Inflammatory macrophage treated with lipopolysaccharide for 4 hours (primary cell): ENCODE measurements around the gene FAM124B.

Experiments
- DNase-seq: peaks from one replicate; pipeline ENCODE4 v3.0.0-alpha.2; 2020

Gene FAM124B, protein sequence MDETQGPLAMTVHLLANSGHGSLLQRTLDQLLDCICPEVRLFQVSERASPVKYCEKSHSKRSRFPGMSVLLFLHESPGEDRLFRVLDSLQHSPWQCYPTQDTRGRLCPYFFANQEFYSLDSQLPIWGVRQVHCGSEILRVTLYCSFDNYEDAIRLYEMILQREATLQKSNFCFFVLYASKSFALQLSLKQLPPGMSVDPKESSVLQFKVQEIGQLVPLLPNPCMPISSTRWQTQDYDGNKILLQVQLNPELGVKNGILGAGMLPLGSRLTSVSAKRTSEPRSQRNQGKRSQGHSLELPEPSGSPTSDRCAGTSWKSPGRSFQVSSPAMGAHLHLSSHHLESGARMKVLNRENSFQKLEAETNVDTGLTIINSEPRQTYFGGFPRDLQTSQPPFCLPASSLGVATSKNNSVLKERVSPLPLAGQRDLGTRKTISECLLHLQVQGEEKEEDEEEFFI

DNA sequence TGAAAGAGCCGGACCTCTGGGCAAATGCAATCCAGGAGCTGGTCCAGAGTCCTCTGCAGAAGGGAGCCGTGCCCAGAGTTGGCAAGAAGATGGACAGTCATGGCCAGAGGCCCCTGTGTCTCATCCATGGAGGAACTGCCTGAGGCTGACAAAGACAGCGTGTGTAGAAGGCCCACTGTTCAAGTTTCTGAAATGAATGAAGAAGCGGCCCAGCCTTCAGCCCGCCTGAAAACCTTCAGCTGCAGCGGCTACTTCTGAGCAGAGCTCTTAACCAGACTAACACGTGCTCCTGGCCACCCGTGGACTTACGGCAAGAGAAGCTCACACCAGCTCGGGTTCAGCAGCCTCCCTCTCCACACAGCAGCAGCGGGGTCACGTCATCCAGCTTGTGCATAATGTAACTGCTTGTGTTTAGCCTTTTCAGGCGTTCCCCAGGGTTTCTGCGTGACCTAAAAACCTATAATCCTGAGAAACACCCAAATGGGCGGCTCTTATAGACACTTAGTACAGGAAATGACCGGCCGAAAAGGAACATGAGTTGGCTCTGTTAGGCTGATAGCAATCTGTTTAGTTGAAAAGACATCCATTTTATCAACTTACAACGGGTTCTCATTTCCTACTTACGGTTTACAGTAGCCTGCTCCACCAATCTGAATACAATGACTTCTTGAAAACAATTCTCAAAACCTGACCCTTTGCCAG, at the start of gene FAM124B:
Gene FAM124B, minus strand, starts transcription at position 467 of the 702 bp plus-strand sequence. Its CDS starts 339 bp downstream, at position 128.
- DNase-seq: peak; percentile 75

DNA sequence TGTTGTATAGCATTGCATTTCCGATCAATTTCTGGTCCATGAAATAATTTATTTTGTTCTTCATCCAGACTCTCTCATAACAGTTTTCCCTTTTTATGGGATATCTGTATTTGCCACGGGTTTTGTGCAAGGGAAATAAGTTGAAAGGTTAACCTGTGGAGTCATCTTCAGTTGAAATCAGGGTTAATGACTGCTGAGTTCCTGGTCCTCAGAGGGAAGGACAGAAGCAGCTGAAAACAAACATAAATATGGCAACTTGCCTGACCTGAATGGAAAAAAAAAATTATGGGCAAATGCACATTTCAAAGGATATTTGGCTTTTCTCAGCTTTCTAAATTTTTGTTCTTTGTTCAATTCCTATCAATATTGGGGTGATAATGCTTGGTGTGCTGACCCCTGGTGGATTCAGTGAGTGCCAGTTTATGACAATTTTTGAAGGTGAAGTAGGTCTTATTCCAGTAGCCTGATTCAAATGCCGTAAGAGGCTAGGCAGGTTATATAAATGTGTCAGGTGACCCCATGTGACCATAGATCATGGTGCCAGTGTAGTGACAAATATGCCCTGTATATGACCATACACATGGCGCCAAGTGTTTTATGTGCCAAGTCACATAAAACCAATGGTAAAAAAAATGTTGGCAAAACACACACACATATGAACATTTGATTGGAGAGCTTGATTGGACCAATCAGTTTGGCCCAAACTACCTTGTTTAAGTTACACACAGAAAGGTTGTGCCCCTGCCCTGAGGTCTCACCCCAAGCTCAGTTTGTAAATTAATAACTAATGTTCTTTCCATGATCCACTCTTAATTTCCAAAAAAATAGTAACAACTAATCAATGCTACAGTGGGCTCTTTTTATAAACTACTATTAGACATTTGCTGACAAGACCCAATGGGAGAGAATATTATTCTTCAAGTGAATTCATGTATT, 47.6 kb upstream of the FAM124B start:
- peak; percentile 16 for DNase-seq

DNA sequence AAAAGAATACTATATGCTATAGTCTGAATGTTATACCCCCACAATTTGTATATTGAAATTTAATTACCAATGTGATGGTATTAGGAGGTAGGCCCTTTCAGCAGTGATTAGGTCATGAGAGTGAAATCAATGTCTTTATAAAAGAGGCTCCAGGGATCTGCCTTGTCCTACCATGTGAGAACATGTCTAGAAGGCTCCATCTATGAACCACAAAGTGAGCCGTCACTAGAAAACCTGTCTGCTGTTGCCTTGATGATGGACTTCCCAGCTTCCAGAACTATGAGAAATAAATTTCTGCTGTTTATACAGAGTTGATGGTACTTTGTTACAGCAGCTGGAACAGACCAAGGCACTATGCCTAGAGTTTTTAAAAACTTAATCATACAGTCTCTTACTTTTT, 46.3 kb upstream of the FAM124B start:
- DNase-seq: no peak

DNA sequence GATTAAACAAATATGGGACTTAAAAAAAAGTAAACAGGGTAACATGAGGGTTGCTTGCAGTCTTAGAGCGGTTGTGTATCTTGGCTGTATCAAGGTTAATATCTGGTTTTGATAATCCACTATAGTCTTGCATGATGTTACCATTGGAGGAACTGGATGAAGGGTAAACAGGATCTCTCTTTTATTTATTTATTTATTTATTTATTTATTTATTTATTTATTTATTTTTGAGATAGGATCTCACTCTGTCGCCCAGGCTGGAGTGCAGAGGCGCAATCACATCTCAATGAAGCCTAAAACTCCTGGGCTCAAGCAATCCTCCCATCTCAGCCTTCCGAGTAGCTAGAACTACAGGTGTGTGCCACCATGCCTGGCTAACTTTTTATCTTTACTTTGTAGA, 42.9 kb upstream of the FAM124B start:
- DNase-seq: no peak

GRCh38 chr2:224444021-224444420, 42.1 kb upstream of the FAM124B start:
- peak; percentile 10 for DNase-seq

GRCh38 chr2:224442071-224442967, 40.4 kb upstream of the FAM124B start:
- DNase-seq: peak; percentile 11

- peak; percentile 52 for DNase-seq
Measured at GRCh38 chr2:224440988-224441387, 39.1 kb upstream of the FAM124B start.

DNA sequence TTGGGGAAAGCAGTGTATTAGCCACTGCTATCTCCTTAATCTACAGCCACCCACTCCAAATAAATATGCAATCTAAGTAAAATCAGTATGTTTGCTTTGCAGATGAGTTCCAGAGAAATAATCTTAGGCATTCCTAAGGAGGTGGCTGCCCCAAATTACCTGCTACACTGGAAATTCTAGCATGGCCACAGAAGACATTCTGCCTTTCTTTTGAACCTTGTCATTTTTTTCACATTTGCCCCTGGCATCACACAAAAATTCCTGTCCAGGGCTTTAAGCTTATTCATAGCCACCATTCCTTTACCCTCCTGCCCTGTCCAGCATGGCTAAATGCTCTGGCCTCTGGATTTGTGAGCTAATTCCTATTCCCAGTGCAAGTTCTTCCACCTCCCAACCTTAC, 36.8 kb upstream of the FAM124B start:
- no peak for DNase-seq

- no peak for DNase-seq
Measured at GRCh38 chr2:224436634-224437033, 34.7 kb upstream of the FAM124B start.

DNA sequence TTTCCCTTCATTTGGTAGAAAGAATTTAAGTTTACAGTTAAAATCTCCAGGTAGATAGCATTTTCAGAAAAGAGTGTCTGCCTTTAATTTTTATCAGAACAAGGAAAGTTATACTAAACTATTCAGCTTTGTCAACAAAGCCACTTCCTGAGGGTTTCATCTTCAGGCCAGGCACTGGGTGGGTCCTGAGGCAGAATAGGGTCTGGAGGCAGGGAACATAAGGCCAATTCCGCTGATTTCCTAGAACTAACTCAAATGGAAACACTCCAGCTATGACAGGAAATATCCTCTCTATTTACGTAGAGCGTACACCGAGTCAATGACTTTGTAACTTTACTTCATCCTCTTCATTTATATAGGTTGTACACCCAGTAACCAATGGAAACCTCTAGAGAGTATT, 32.7 kb upstream of the FAM124B start:
- no peak for DNase-seq

DNA sequence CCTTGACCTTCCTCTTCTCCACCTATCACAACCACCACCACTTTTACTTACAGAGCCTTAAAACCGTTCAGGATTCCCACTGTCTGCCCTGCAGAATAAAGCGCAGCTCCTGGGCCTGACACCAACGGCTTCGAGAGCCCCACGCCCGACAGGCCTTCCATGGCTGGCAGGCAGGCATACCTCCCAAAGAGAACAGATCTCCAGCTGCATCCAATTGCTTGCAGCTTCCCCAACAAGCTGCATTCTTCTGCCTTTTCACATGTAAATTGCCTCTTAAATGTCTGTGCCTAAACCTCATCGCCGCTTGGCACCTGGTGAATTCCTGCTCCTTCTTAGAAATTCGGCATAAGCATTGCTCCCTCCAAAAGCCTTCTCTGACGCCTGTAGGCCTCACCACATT, 31.5 kb upstream of the FAM124B start:
- DNase-seq: no peak

DNA sequence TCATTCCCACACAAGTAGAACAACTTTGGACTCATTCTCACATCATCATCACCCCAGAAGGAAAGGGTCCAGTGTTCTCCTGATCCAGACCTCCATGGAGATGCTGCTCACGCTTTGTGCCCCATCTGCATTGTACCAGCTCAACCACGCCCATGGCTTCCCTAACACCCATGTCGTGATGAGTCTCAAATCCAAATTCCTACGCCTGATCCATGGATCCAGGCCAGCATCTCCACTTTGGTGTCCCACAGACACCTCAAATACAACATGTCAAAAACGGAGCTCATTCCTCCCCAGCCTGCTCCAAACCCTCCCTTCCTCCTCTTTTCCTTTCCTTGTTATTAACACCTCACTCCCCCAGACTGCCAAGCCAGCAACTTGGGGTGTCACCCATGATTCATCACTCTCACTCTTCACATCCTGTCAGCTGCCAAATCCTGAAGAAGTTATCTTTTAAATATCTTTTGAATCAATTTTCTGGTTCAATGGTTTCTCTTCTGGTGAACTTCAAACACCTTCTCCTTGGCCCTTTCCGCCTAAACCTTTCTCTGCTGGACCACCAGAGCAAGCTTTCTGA, 30.2 kb upstream of the FAM124B start:
- DNase-seq: no peak

DNA sequence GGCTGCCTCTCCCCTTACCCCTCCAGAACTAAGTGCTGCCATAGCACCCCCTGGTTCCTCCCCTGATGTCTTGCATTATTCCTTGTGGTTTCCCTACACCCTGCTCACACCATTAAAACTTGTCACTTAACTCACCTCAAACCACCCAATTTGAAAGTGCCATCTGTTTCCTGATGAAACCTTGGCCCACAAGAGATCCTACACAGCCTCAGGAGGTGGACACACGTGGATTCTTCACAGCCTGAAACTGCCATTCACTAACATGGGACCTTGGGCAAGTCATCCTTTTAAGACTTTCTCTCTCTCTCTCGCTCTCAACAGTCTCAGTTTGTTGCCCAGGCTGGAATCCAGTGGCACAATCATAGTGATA, 27.5 kb upstream of the FAM124B start:
- no peak for DNase-seq

GRCh38 chr2:224428787-224429440, 27.0 kb upstream of the FAM124B start:
- DNase-seq: no peak

DNA sequence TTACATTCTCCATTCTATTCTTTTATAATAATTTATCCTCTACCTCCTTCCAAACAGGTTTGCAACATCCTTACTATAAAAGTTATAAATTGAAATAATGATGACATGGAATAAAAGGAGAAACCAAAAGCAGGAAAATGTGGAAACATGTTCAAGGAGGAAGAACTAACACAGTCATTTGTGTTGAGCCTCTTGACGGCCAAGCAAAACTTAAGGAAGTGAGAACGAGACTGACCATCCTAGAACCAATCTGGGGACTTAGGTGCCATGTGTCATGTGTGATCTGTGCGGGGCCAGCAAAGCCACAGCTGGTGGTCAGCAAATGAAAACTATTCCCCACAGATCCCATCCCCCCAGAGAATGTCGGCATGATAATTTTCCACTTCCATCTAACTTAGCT, 25.6 kb upstream of the FAM124B start:
- peak; percentile 44 for DNase-seq

DNA sequence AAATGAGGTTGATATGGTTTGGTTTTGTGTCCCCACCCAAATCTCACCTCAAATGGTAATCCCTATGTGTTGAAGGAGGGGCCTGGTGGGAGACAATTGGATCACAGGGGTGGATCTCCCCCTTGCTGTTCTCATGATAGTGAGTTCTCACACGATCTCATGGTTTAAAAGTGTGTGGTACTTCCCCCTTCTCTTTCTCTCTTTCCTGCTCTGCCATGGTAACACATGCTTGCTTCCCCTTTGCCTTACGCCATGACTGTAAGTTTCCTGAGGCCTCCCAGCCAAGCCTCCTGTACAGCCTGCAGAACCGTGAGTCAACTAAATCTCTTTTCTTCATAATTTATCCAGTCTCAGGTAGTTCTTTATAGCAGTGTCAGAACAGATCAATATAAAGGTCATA, 24.7 kb upstream of the FAM124B start:
- DNase-seq: no peak

GRCh38 chr2:224421065-224421464, 19.2 kb upstream of the FAM124B start:
- no peak for DNase-seq

GRCh38 chr2:224417947-224418346, 16.0 kb upstream of the FAM124B start:
- DNase-seq: no peak

DNA sequence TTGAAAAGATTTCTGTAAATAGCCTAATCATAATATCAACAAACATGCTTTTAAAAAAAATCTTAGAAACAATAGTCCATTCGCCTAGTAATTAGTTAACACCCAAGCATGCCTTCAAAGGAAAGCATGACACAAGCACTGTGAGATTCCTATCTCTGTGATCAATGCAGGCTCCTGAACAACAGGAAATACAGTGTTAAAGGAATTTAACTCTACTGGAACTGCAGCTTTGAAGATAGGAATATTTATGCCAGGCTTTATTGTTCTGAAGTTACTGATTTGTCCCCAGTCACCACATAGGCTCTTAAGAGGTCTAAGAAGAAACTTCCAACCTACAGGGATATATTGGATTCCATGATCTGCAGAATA, 15.4 kb upstream of the FAM124B start:
- DNase-seq: no peak

DNA sequence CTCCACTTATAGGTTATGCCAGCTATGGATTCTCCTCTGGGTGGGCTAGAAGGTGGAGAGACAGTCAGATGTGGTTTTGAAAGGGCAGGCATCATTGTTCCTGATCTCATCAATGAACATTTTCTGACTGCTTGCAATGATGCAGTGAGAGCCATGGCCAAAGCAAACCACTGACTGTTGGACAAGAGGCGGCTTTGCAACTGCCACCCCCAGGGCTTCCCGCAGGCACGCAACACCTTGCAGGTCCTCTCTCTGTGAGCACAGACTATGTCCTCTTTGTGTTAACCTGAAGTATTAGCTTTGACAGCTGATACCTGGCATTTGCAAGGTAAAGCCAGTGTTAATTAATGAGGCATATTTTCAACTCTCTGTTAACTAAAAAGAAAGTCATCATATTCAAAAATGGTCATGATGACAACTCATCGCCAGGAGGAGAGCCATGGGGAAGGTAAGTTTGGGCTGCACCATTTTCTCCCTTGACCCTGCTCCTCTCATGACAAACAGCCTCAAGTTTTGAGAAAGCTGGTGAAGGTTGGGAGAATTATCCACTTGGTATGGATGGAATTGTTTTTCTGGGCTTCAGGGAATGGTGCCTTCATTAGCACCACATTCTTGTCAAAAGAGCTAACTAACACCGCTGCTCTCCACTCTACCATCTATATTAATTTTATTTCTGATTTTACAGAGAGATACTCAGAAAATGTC, 14.9 kb upstream of the FAM124B start:
- no peak for DNase-seq

DNA sequence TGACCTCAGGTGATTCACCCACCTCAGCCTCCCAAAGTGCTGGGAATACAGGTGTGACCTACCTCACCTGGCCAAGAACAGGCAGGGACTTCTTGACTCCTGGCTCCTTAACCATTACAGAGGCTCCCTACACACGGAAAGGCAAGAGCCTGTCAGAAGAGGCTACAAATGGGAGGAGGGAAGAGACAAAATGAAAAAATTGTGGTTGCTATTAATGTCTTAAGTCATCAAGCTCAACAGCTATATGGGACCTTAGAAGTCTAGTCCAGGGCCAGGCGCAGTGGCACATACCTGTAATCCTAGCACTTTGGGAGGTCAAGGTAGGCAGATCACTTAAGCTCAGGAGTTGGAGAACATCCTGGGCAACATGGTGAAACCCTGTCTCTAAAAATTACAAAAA, 11.5 kb upstream of the FAM124B start:
- no peak for DNase-seq
